Right ventricle myocardium superior (tissue), 1 donor: ENCODE results near the gene ATRNL1. TPM values are rescaled to one million over a fixed set of nuclear protein-coding genes. Genes with fewer than 3 reads are reported as not detected.

ENCODE experiments used
- ATAC-seq: fragments of 200-7000 bp; cut with Tn5 transposase; one replicate; pipeline ENCODE4 v1.9.1; 2020; ENCODE audit warnings: mild to moderate bottlenecking; ENCODE audit not compliant: poor library complexity
- DNase-seq: peaks from one replicate; pipeline ENCODE4 v3.0.0-alpha.2; 2020
- intact Hi-C: fragments of 100-400 bp; cut with DNase I; formaldehyde crosslinking; loops from one replicate; pipeline ENCODE4 v1.11.2; 2022
- total RNA-seq: library from RNA; stranded (reverse); fragmentation: NEBNext Ultra II Directional; extraction: Animal tissue kit (Norgen Biotek cat#: 25700); gene quantifications from one replicate; pipeline ENCODE4 v1.2.1, GENCODE V29; 2021
- donor health status: DM: no; HTN: yes; CAD: no; lungs with severe emphysema.

Gene ATRNL1
- total RNA-seq, 1 donor from 2014 or later: 0.38 TPM

DNA sequence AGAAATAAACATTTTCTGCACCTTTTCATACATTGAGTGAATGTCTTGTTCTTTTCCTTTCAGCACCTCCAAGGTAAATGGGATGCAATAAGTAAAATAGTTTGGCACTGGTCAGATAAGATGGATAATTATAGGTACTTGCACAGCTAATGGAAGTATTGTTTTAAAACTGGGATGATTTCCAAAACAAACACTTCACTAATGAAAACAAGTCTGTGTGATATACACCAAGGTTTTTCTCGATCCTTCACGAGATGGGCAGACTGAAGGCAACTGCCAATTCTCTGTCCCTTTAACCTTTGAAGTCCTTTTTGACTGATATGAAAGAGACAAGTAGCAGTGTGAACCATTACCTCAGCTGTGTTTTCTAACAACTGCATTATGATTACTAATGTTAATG, 756.0 kb downstream of the ATRNL1 start:
- intact Hi-C loops: no loop called here
- DNase-seq (no peak), ATAC-seq (no peak)

DNA sequence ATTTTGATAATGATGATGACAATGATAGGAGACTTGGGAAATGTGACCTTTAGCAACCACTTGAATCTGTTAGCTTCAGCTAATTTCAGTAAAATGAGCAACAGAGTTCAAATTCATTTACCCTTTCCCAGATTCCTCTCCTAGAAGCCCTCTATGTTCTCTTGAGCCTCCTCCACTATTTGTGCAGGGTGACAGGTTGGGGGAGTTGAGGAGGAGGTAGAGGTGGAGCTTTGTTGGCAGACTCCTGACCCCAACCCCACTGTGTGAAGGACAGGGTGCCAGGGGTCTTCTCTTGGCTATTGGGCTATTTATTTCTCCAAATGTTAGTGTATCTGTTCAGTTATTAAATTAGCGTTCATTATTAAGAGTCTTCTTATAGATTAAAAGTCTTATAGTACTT, 757.5 kb downstream of the ATRNL1 start:
- DNase-seq (no peak), ATAC-seq (no peak)
- intact Hi-C loops: no loop called here

DNA sequence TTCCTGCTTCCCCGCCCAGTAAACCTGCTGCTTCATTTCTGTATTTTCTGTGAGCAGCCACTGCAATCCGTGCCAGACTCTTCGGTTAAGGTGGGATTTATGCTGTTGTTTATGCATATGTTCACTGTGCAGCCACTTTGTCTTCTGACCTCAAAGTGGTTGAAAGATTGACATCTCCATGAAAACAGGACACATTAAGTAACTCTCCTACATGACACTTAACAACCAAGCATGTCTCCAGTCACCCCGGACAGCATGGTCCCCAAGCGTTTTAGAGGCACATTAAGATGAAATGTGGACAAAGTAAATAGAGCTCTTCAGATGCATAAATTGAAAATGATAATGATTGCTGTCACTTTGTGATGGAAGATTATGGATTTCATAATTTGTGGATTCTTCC, 758.5 kb downstream of the ATRNL1 start:
- no peak for DNase-seq
- no peak for ATAC-seq
- intact Hi-C loops: no loop called here

DNA sequence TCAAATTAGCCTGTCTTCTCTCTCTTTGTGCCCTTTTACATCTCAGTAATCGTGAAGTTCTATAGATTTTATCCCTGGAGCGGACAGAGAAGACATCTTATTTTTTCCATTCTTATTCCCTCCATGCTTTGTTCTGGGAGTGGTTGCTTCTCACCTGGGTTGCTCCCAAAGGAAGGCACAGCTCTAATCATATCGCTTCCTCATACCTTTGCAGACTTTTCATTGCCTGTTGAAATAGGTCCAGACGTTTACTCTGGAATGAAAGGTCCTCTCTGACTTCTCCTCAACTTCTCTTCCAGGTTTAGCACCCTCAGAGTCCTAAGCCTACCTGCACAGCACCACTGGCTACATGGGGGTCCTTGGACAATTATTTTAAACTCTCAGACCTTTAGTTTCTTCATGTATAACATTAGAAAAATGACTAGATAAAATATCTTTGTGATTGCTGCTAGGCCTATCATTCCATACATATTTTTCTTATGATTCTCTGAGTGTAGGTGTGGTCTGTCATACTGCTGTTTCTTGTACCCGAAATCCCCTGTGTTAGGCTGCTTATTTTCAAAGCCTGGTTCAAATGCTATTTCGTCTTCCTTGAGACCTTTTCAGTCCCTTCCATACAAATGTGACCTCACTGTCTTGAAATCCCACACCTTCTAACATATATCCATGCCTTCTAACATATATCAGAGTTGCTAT, 761.7 kb downstream of the ATRNL1 start:
- ATAC-seq (no peak), DNase-seq (no peak)
- intact Hi-C loops: no loop called here

DNA sequence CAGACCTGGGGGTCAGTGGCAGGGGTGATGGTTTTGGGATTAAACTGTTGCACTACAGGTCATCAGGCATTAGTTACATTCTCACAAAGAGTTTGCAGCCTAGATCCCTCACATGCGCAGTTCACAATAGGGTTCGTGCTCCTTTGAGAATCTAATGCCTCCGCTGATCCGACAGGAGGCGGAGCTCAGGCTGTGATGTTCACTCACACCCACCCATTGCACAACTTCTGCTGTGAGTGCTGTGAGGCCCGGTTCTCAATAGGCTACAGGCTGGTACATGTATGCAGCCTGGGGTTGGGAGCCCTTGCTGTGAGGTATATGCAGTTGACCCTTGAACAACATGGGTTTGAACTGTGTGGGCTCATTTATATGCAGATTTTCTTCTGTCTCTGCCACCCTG, 763.4 kb downstream of the ATRNL1 start:
- DNase-seq (no peak), ATAC-seq (no peak)
- intact Hi-C loops: no loop called here

DNA sequence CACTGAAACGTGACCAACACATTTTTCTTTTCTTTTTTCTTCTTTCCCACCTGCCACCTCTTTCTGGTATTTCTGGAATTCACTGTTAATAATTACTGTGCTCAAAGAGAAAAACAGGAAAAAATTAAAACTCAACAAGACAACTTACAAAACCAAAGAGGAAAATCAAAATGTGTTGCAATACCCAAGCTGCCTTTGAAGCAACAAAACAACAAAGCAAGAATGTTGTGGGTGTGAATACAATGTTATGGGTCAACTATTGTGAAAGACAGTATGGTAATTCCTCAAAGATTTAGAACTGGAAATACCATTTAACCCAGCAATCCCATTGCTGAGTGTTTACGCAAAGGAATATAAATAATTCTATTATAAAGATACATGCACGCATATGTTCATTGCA, 764.7 kb downstream of the ATRNL1 start:
- ATAC-seq: no peak

DNA sequence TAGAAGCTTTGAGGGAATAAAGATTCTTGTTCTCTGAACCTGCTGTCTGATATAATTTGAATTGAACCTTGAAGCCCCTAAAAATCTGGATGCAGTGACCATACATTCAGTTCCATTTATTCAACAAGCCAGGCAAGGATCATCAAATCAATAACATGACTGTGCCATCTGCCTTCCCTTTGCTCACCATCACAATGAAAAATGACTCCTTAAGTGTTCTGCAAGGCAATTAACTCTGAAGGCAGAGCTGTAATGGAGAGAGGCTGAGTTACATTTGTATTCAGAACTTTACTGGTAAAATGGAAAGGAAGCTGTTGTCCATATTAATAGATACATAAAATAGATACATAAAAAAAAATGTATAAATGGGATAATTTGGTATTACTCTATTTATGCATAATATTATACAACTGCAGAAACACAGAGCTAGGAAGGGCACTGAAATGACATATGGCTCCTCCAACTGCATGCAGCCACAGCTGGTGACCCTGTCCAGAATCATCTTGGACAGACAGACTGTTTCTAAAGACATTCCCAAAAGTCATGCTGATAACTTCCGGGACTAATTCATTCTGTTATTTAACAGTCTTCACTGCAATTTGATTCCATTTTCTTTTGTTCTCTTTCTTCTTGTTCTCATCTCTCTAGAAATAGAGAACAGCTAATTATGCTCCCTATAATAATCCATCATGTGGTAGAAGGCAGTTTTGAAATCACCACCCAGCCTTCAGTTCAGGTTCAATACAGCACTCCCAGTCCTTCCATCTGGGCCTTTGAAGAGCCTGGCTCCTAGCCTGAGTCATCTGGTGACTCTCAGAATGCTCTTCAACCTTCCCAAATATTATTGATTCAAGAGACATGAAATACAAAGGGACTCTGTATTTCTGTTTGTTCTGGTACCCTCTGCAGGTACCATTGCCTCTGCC, 767.3 kb downstream of the ATRNL1 start:
- no peak for ATAC-seq
- intact Hi-C loops: no loop called here
- DNase-seq: no peak

More for the DNA sequence above, 764.7 kb downstream of the ATRNL1 start:
- intact Hi-C loops: no loop called here
- no peak for DNase-seq

DNA sequence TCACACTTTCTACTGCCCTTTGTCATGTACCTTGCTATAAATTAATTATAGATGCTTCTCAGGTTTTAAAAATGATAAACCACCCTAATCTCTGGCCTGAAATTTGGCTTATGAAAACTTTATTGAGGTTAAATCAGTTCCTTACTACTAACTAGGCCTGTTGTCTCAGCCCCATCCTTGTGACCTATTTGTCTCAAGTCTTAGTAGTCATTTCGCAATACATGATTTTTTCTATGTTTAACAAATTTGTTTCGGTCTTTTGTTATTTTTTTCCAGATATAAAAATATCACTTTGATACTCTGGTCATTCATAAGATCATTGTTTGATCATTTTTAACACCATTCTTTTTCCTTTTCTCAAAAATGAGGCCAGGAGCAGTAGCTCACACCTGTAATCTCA, 768.3 kb downstream of the ATRNL1 start:
- no peak for DNase-seq
- ATAC-seq: no peak
- intact Hi-C loops: no loop called here

DNA sequence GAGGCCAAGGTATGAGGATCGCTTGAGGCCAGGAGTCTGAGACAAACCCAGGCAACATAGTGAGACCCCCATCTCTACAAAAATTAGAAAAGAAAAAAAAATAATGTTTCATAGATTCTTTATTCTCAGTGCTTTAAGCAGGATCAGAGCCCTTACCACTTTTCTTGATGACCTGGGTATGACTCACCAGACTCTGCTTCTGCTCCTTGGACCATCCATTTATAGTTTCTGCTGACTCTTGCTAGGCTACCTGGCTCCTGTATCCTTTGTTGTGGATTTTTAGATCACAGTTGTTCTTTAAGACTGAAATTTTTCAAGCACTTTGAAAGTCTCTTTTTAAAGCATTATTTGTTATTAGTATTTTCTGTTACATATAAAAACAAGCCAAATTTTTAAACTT, 768.7 kb downstream of the ATRNL1 start:
- DNase-seq (no peak), ATAC-seq (no peak)
- intact Hi-C loops: no loop called here

DNA sequence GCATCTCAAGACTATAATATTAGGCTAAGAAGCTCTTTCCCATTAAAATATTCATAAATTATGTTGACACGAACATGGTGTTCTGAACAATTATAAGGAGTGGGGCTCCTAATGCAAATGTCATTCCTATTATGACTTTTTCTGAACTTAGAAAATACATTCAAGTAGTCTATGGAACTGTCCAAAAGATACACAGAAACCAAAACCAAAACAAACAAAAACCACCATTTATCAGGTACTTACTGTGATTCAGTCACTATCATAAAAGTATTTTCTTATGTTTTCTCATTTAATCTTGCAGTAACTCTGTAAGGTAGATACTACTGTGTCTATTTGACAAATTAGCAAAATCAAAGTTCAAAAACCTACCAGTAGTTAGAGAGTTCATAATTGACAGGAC, 773.0 kb downstream of the ATRNL1 start:
- ATAC-seq: no peak
- no peak for DNase-seq
- intact Hi-C loops: no loop called here

DNA sequence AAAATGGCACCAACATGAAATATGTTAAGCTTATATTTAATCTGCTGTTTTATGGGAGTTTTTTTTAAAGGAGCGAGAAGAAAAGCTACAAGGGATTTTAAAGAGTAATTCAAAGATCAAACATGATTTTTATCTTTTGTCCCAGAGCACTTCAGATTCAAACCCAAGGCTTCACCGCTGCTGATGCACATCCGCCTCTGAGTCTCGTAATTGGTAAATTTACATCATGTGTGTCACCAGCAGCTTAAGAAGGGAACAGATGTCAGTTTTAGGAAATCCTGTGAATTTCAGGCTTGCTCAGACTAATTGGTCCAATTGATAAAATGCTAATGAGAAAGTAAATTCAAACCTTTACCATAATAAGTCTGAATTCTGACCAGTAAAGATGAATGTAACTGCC, 773.5 kb downstream of the ATRNL1 start:
- intact Hi-C loops: no loop called here
- ATAC-seq (no peak), DNase-seq (no peak)

DNA sequence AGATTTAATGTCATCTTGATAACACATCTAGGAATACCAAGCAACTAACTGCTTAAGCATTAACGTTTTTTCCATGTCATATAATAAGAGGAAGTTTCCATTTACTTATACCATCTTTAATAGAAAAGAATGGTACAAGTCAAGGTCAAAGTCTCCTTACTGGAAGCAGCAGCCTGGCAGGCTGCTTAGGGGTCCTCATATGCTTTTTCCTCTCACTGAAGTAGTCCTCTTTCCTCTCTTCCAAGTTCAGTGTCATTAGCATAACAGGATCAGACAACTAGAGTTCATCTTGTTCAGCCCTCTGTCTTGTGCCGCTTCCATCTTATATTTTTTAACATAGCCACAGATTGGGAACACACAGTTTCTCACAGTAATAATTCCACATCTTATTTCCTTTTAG, 774.1 kb downstream of the ATRNL1 start:
- intact Hi-C loops: no loop called here
- ATAC-seq (no peak), DNase-seq (no peak)

DNA sequence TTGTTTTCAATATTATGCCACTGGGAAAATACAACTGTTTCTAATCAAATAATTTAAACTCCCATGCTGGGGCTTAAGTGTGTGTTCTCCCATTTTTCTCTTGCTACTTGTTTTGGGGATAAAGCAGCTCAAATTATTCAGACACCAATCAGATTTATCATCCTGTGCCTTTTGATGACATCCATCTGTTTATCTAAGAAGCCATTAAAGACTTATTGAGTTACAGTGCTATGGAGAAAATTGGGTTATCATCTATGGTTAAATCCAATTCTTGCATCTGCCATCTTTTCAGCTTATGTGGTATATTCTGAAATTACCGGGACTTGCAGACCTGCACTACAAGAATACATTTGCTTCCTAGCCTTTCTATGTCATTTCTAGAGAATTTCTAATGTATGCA, 778.7 kb downstream of the ATRNL1 start:
- no peak for ATAC-seq

DNA sequence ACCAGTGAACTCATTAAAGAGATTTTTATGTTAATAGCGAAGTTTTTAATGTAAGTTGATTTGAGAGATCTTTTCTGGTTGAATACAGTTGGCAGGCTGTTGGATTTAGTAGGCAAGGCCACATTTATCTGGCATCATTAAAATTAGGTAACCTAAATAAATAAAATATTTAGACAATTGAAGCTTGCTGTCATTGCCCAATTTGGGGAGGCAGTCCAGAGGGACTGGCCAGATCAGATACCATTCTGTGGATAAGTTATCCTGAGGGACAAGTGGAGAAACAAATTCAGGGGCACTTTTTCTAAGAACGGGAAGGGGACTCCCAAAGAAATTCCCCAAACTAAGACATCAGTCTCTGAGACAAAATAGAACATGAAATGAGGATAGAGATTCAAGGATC, 782.0 kb downstream of the ATRNL1 start:
- intact Hi-C loops: no loop called here
- ATAC-seq (no peak), DNase-seq (no peak)

More for the DNA sequence above, 778.7 kb downstream of the ATRNL1 start:
- DNase-seq: no peak
- intact Hi-C loops: no loop called here

DNA sequence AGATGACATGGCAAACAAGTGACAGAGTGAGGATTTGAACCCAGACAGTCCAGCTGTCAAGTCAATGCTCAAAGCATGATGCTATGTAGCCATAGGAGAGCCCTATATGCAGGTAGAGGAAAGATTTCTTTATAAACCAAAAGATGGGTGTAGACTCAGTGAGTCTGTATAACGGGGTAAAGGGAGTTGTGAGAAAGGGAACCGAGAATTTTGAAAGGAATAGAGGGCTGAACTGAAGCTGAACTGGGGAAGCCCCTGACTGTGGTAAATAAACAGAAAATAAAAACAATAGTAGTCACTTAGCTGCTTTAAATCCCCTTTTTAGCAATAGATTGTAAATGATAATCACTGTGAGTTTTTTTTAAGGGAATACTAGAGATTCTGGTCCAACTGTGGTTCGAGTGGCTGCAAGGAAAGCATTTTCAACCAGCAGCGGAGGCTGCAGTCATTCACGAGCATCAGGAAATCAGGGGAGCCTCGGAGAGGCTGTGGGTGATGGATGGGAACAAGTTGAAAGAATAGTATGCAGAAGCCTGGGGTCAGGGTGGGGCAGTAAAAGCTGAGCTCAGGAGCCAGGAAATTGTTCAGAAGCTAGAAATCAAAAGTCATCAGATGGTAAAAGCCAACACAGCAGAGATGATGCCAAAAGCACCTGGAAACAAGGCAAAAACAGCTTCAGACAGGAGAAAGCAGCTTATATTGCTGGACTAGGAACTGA, 786.4 kb downstream of the ATRNL1 start:
- intact Hi-C loops: no loop called here
- DNase-seq (no peak), ATAC-seq (no peak)

DNA sequence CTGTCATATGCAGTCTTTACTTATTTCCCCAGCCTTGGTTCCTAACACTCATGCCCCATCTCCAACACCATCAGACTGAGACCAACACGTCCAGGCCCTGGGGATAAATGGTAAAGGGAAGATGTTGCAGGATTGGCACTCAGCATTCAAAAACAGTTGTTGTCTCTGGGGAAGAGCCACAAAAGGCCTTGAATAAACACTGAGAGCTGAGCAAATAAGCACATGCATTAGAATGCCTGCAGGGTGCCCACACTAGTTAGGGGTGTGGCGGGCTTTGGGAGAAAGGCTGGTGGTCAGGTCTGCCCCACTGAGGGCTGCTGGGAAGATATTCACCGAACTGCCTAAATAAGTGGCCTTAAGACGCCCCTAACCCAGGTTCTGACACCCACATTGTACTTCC, 788.9 kb downstream of the ATRNL1 start:
- DNase-seq (no peak), ATAC-seq (no peak)
- intact Hi-C loops: no loop called here

DNA sequence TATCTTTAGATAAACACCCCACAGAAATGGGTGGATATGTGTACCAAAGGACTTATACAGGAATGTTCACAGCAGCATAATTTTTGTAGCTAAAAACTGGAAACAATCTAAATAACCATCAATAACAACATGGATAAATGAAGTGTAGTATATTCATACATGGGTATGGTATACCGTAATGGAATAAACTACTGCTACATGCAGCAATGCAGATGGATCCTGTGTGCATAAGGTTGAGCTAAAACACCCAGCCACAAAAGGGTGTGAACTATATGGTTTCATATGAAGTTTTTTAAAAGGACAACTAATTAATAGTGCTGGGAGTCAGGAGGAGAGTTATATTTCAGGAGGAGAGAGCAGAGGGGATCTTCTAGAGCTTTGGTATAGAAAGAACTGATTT, 790.2 kb downstream of the ATRNL1 start:
- DNase-seq (no peak), ATAC-seq (no peak)

DNA sequence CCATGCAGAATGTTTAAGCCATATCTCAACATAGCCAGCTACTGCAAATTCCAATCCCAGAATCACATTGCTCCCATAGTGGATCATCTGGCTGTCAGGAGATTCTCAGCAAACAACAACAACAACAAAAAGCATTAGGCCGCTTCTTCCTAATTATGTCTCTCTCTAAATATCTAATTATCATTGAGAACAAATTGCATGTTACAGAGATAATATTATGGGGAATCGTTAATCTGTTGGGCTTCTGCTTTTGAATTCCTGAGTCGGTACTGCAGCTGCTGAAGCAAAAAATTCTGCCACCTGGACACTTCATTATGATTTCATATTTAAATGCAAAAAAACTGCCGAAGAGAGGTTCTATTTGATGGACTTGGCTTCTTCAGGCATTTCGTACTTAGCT, 791.2 kb downstream of the ATRNL1 start:
- ATAC-seq (no peak), DNase-seq (no peak)
- intact Hi-C loops: no loop called here

More for the DNA sequence above, 790.2 kb downstream of the ATRNL1 start:
- intact Hi-C loops: no loop called here

DNA sequence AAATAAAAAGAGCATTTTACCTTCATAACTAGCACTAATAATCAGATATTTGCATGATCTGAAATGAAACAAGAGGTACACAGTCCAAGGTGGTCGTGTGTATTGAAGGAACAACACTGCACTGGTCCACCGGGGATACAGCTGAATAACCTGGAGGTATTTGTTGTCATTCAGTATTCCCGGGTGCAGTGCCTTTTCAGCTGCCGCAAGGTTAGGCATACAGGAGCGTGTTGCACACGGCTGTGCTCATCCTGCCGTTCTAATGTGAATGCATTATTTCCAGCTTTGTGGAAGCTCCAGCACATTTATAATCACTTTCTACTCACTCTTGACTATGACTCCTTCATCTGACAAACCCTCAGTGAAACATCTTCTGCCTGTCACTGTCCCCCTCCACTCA, 802.0 kb downstream of the ATRNL1 start:
- intact Hi-C loops: no loop called here
- DNase-seq: no peak
- ATAC-seq: no peak

DNA sequence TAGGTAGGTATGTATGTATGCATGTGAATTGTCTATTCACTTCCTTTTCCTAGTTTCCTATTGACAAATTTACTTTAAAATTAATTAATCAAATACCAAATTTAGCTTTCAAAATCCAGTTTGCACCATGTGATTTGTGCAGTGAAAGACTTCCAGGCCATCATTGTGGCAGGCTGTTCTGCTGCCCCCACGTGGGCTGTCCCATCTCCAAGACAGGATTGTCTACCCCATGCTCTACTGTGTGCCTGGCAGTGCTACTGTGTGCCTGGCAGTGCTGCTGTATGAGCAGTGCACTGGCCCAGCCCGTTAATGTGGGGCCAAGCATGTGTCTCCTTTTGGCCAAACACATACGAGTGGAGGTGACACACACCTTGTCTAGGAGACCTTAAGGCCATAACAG, 805.1 kb downstream of the ATRNL1 start:
- intact Hi-C loops: no loop called here
- DNase-seq (no peak), ATAC-seq (no peak)
